Activated CD8-positive, alpha-beta memory T cell treated with anti-CD3 and anti-CD28 coated beads, Interleukin-2, amount 50 U/mL, for 24 hours (primary cell): Measurements from ENCODE around the gene BLM.

Experiments
- DNase-seq: peaks from one replicate; pipeline ENCODE4 v3.0.0-alpha.2; 2020; ENCODE audit errors: extremely low read depth

BLM gene

DNA sequence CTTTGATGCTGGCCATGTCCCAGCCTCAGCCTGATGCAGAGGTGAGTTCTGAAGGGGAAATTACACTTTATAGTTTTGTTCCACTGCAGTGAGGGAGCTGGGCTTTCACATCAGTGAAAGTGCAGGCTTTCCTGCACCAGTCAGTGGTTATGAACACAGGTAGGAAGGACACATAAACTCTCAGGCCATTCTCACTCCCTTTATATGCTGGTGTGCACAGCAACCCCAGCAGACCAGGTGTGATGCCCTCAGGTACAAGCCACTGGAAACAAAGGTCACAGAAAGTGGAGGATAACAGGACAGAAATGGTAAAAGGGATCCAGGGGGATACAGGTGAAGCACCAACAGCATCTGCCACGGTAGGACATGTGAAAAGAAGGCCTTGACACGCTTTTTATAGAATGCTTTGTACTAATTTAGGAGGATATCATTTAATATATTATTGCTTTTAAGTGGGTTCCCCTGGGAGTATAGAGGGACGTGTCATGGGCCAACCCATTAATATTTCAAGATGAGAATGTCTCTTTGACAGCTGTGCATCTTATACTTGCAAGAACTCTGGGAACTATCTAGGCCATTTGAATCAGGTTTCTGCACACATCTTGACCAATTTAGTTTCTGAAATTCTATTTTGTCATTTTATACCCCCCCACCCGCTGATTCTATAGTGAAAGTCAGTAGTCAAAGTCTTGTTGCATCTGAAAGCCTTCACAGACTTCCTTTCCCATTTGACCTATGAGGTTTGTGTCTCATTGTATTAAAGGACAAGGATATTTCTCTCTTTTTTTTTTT lies 25.0 kb upstream of the BLM start:
- no peak for DNase-seq

DNA sequence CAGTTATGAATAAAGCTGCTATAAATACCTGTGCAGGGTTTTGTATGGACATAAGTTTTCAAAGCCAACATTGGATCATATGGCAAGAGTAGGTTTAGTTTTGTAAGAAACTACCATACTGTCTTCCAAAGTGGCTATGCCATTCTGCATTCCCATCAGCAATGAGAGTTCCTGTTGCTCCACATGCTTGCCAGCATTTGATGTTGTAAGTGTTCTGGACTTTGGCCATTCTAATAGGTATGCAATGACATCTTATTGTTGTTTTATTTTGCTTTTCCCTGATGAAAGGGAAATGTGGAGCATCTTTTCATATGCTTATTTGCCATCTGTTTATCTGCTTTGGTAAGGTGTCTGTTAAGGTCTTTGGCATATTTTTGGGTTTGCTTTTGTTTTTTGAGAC lies 22.2 kb upstream of the BLM start:
- no peak for DNase-seq

DNA sequence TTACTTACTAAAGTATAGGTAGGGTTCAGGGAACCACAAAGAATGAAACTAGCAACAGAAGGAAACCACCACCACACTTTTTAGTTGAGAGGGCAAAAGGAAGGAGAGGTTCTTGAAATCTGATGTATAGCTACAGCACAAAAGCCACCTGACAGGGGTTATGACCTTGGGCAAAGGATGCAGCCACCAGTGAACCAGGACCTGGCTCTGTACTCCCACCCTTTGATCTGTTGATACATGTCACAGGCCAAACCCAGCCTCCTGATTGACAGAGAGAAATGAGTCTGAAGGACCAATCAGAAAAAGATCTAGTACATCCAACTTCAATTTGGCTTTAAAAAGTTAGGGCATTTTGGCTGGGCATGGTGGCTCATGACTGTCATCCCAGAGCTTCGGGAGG lies 20.0 kb upstream of the BLM start:
- no peak for DNase-seq

DNA sequence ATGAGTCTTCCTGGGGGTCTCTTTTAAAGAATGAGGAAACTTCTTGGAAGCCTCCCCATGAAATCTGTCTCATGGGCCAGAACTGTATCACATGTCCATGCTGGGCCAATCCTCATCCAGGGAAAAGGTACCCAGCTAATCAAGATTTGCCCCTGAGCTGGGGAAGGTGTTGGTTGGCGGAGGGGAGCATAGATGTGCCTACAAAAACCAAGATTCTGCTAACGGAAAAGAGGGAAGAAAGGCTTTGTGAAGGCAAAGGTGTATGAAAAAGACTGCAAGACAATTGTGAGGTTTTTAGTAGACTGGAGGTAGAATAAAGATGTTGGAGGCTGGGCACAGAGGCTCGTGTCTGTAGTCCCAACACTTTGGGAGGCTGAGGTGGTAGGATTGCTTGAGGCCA lies 18.5 kb upstream of the BLM start:
- DNase-seq, result no peak

DNA sequence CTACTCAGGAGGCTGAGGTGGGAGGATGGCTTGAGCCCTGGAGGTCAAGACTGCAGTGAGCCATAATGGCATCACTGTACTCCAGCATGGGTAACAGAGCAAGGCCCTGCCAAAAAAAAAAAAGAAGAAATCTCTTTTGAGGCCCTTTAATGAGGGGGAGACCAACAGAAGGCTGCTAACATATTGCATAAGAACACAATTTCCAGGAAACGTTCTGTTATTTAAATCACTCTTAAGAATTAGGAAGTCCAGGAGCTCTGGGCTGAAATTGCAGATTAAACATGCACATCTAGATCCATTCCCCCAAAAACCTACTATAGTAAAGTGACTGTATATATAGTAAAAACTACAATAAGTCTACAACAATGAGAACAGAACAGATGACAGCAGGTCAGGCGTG lies 16.1 kb upstream of the BLM start:
- no peak for DNase-seq

DNA sequence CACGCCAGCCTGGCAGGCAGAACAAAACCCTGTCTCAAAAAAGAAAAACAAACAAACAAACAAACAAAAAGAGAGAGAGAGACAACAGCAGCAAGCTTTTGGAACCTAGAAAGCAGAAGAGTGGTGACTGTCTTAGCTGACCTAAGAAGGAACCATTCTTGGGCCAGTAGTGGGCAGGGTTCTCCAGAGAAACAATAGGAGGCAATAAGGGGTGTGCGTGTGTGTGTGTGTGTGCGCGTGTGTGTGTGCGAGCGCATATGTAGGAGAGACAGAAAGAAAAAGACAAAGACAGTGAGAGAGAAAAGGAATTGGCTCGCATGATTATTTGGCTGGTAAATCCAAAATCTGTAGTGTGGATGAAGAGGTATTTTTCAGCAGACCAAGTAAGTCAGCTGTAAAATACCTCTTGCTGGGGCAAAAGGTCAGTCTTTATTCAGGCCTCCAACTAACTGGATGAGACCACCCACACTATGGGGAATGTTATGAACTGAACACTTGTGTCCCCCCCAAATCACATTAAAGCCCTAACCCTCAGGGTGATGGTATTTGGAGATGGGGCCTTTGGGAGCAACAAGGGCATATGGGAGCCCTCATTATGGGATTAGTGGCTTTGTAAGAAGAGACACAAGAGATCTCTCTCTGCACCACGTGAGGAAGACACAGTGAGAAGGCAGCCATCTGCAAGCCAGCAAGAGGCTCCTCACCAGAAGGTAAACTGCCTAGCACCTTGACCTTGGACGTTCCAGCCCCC lies 15.1 kb upstream of the BLM start:
- DNase-seq, result no peak

DNA sequence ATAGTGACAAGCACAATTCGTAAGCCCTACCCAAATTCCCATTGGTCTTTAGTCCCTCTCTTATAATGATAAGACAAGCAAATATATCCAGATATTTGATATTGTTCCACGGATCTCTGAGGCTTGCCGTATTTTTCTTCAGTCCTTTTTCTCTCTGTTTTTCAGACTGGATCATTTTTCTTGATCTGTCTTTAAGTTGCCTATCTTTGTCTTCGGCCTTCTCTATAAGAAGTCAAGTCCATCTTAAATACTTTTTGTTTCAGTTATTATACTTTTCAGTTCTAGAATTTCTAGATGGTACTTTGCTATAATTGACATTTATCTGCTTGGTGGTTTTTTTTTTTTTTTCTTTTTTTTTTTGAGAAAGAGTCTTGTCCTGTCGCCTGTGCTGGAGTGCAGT lies 13.7 kb upstream of the BLM start:
- no peak for DNase-seq

DNA sequence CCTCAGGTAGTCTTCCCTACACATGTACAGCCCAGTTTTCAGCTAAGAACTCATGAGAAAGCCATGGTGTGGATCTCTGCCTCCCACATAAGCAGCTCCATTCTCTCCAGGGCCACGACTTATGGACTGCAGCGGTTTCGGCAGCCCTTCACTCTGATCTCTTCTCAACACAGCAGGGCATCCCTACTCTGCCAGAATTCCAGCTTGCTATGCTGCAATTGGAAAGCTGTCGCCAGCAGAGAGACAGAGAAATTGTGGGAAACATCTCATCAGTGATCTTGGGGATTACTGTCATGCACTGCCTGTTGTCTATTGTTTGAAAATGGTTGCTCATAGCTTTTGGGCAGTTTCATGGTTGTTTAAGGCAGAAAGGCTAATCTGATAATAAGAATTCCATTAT lies 11.9 kb upstream of the BLM start:
- DNase-seq, result no peak

DNA sequence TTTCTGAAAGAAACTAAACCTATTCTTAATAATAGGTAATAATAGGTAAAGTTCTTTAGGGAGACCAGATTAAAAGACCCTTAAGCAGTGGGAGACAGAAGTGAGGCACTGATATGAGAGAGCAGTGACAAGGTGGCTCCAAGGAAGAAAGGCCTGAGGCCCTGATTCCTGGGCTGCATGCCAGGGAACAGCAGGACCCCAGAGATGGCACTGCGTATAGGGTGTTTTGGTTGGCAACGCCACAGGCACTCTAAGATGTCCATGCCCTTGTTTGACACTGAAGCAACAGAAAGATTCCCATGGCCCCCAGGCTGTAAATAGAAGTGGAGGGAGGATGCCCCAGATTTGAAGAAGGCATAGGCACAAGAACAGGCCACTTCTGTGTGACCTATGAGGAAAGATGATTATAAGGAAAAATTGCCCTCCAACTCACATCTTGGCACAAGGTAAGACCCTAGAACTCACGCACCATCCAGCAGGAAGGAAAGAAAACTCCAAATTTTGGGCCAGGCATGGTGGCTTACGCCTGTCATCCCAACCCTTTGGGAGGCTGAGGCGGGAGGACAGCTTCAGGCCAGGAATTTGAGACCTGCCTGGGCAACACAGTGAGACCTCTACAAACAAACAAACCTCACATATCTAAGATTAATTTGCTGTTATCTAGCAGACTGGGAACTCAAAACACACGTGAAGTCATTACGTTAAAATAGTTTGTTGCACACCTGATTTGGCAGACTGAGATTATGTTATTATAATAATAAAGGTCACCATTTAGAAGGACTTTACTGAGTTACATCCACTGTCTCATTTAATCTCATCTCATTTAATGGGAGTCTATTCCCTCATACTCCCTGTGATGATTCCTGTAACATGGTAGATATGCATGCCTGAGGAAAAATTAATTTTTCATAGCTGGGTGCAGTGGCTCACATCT lies 10.5 kb upstream of the BLM start:
- no peak for DNase-seq

DNA sequence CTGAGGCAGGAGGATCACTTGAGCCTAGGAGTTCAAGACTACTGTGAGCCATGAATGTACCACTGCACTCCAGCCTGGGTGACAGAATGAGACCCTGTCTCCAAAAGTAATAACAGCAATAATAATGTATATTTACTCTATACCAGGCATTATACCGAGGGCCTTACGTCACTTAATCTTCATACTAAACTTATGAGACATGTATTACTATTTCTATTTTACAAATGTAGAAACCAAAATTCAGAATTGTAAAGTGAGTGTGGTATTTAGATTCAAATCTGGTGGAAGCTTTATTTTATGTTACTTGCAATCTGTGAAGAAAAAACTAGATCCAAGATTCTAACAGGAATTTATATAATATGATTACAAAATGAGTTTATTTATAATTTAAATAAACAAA lies 9.7 kb upstream of the BLM start:
- no peak for DNase-seq

DNA sequence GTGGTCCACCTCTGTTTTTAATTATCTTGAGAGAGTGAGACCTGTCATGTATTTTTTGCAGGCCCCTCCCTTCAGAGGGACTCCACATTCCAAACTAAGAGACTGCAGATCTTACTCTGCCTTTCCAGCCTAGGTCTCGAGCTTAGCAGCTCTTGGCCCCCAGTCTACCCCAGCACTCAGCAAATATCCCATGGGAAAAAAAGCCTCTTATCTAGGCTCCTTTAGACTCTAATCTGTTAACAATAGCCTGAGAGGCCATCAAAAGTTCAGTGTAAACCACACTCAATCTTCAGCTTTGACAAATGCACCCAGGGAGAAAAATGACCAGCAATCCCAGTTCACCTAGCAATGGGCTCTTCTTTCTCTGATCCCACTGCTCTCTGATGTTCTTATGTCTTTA lies 8.6 kb upstream of the BLM start:
- no peak for DNase-seq

DNA sequence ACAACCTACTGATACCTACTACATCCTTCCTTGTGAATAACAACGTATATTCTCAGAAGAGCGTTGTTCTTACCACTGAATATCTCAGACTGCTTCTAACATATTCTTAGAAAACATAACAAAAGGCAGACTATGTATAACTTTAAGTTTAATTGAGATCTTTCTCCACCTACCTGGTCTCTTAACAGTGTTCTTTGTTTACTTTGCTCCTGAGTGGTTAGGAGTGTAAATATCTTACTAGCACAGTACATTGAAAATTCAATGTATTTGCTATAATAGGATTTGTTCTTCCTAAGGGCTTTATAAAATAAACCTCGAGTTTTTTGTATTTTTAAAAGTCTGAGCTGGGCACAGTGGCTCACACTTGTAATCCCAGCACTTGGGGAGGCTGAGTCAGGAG lies 7.9 kb upstream of the BLM start:
- no peak for DNase-seq

DNA sequence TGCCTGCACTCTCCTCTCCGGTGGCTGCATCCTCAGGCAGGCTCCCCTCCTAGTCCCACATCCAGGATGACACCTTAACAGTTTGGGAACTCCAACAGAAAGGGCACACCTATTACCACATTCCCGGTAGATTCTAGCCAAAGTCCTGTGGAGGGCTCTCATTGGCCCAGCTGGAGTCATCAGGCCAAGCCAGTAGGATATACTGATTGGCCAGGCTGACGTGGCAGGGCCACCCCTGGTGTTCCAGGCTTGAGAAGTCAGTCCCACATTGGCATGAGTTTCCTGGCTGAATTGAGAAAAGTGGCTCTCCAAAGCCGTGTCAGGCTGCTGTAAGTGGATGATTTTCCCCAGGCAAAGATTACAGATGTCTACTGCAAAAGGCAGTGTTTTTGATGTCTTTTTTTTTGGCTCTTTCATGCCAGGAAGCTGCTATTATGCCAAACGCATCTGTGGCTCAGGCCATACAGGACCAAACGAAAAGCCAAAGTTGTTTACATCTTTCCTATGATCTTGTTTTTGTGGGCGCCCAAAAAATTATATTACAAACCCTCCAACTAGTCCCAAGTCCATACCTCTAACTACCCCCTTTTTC lies 6.6 kb upstream of the BLM start:
- no peak for DNase-seq

DNA sequence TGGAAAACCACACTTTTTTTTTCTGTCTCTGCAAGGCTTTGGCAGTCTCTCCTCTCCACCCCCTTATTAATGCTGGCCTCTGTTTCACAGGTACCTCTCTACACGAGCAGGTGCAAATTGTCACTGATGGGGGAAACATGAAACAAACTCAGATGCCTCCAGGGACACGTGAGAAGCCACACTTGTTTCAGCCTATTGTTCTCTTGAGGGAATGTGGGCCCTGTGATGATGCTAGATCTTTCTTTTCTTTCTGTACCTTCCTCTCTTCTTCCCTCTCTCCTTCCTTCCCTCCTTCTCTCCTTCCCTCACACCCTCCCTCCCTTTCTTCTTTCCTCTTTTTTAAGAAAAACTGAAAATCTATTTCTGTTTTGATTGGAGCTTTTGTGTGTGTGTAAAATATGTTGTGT lies 5.7 kb upstream of the BLM start:
- DNase-seq, result no peak

DNA sequence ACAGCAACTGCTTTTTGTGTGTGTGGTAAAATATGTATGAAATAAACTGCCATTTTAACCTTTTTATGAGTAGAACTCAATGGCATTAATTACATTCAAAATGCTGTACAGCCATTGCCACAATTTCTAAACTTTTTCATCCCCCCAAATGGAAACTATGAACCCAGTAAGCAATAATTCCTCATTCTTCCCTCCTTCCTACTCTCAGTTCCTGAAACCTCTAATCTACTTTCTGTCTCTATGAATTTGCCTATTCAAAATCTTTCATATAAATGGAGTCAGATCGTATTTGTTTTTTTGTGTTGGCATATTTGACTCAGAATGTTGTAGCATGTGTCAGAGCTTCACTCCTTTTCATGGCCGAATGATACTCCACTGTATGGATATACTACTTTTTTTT lies 5.3 kb upstream of the BLM start:
- no peak for DNase-seq

DNA sequence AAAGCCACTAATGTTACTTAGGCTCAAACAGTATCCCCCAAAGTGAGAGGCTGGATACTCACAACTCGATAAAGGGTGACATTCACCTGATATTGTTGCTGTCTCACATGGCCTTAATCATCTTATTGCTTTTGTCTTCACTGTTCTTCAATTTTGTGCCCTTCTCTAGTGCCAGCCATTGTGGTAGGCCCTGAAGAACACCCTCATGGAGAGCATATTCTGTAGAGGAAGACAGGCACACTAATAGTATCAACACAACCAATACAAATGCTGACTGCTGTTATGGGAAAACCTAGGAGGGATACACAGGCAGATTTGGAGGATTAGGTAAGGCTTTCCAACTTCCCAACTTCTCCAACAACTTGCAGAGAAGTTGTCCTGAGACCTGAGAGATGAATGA lies 4.1 kb upstream of the BLM start:
- DNase-seq, result no peak

DNA sequence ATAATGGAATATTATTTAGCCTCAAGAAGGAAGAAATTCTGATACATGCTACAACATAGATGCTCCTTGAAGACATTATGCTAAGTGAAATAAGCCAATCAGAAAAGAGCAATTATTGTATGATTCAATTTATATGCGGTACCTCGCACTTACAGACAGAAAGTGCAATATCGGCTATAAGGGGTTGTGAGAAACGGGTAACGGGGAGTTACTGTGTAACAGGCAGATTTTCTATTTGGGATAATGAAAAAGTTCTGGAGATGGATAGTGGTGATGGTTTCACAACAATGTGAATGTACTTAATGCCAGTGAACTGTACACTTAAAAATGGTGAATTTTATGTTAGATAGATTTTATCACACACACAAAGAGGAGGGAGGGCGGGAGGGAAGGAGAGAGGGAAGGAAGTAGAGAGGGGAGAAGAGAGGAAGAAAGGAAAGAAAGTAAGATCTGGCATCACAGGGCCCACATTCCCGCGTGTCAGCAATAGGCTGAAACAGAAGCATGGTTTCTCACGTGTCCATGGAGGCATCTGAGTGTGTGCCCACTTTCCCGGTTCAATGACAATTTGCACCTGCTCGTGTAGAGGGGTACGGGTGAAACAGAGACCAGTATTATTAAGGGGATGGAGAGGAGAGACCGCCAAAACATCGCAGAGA lies 700 bp upstream of the BLM start:
- no peak for DNase-seq

DNA sequence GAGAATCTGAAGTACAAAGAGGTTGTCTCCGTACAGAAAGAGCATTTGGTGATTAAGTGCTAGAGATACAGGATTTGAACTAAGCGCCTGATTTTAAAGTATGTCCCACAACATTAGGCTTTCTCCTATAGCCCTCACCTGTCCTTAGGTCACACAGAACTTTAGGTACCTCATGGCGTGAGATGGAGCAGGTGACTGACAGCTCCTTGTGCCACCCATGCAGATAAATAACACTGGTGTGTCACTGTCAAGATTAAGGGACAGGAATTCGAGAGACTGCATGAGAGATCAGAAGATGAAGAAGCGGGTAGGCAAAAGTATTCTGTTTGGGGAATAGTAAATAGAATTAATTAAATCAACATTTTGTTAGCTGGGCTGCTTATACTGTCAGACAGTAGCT lies 1.1 kb downstream of the BLM start:
- no peak for DNase-seq

DNA sequence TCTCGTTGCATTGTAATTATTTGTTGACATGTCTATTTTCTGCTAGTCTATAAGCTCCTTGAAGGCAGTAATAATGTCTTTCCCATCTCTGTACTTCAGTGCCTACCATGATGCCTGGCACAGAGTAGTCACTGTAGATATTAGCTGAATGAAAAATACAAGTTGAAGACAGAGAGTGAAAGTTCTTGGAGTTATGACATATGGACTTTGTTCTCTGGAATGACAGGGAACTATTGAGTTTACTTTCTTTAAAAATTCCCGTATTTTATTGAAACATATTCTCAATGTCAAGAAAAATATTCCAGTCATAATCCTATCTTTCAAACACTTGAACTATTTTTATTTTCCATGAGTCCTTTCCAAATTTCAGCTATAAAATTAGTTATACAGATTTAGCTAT lies 3.0 kb downstream of the BLM start:
- DNase-seq, result no peak

DNA sequence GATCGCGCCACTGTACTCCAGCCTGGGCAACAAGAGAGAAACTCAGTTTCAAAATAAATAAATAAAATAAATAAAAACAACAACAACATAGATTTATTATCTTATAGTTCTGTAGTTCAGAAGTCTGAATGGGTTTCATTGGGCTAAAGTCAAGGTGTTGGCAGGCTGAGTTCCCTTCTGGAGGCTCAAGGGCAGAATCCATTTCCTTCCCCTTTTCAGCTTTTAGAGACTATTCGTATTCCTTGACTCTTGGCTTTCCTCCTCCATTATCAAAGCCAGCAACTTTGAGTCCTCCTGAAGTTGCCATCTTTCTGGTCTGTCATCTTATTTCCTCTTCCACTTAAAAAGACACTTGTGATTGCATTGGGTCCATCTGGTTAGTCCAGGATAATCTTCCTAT lies 12.1 kb downstream of the BLM start:
- DNase-seq, result no peak

DNA sequence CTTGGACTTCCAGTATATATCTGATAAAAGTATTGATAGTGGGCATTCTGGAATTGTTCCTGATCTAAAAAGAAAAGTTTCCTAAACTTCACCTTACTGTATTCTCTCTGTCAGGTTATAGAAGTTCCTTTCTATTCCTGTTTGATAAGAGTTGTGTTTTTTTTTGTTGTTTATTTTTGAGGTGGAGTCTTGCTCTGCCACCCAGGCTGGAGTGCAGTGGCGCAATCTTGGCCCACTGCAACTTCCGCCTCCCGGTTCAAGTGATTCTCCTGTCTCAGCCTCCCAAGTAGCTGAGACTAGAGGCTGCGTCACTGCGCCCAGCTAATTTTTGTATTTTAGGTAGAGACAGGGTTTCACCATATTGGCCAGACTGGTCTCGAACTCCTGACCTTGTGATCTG lies 13.1 kb downstream of the BLM start:
- DNase-seq, result no peak

DNA sequence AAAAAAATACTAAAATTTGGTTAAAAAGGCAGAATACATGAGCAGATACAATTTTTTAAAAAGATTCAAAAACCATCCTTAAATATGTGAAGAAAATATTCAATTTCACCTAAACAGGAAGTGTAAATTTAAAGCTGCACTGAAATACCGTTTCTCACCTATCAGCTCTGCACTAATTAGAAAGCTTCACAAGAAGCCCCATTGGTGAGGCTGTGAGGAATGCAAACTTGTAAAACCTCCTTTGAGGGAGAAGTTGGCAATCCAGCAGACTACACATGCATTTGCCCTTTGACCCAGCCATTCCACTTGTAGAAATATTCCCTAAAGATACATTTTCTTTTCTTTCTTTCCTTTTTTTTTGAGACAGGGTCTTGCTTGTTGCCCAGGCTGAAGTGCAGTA lies 18.8 kb downstream of the BLM start:
- no peak for DNase-seq
